ENCODE results near the gene MCF2L2.

MCF2L2 gene

GRCh38 chr3:183274609-183275008 is 153.8 kb downstream of the MCF2L2 start:
- no peak for DNase-seq (ENCODE audit: low read depth, low spot score)
- ChIA-PET CTCF (no interaction called here), POLR2A (no interaction called here)
- TF ChIP-seq, protein P1, sequence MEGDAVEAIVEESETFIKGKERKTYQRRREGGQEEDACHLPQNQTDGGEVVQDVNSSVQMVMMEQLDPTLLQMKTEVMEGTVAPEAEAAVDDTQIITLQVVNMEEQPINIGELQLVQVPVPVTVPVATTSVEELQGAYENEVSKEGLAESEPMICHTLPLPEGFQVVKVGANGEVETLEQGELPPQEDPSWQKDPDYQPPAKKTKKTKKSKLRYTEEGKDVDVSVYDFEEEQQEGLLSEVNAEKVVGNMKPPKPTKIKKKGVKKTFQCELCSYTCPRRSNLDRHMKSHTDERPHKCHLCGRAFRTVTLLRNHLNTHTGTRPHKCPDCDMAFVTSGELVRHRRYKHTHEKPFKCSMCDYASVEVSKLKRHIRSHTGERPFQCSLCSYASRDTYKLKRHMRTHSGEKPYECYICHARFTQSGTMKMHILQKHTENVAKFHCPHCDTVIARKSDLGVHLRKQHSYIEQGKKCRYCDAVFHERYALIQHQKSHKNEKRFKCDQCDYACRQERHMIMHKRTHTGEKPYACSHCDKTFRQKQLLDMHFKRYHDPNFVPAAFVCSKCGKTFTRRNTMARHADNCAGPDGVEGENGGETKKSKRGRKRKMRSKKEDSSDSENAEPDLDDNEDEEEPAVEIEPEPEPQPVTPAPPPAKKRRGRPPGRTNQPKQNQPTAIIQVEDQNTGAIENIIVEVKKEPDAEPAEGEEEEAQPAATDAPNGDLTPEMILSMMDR (IDR thresholded peaks at IDR 0.05; ENCODE audit: insufficient read depth, low read length, missing control alignments): no peak
- H3K4me3 ChIP-seq (ENCODE audit: low read depth, low read length): no peak overlapping the region

- ChIA-PET CTCF (no interaction called here), POLR2A (no interaction called here)
- TF ChIP-seq, protein P1 (IDR thresholded peaks at IDR 0.05; ENCODE audit: insufficient read depth, low read length, missing control alignments): no peak
These were observed 155.6 kb downstream of the MCF2L2 start for GRCh38 chr3:183272791-183273190.

DNA sequence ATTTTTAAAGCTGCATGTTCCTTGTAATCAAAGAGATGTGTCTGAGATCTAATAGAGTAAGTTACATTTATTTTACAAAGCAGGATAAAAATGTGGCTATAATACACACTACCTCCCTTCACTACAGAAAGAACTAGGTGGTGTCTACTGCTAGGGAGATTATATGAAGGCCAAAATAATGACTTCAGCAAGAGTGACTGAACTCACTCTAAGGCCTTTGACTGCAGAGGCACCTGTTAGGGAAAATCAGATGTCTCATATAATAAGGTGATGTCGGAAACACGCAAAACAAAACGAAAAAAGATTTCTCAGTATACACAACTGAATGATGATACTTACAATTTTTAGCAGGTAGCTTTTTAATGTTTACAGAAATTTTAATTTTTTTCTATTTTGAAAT is 156.3 kb downstream of the MCF2L2 start:
- DNase-seq (ENCODE audit: low read depth, low spot score): no peak
- ChIA-PET CTCF (no interaction called here), POLR2A (no interaction called here)
- TF ChIP-seq, protein P1 (IDR thresholded peaks at IDR 0.05; ENCODE audit: insufficient read depth, low read length, missing control alignments): no peak
- H3K4me3 ChIP-seq (ENCODE audit: low read depth, low read length): no peak overlapping the region

More at GRCh38 chr3:183272791-183273190, 155.6 kb downstream of the MCF2L2 start:
- no peak for DNase-seq (ENCODE audit: low read depth, low spot score)
- H3K4me3 ChIP-seq (ENCODE audit: low read depth, low read length): no peak overlapping the region

DNA sequence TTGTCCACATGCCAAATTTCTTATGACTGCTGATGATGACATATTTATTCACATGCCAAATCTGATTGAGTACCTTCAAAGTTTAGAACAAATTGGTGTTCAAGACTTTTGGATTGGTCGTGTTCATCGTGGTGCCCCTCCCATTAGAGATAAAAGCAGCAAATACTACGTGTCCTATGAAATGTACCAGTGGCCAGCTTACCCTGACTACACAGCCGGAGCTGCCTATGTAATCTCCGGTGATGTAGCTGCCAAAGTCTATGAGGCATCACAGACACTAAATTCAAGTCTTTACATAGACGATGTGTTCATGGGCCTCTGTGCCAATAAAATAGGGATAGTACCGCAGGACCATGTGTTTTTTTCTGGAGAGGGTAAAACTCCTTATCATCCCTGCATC is 158.1 kb downstream of the MCF2L2 start:
- TF ChIP-seq, protein P1 (IDR thresholded peaks at IDR 0.05; ENCODE audit: insufficient read depth, low read length, missing control alignments): no peak
- DNase-seq (ENCODE audit: low read depth, low spot score): no peak
- no peak overlapping the region for H3K4me3 ChIP-seq (ENCODE audit: low read depth, low read length)
- CTCF ChIA-PET: no interaction called here
- POLR2A ChIA-PET: no interaction called here

- DNase-seq (ENCODE audit: low read depth, low spot score): no peak
- ChIA-PET CTCF (no interaction called here), POLR2A (no interaction called here)
- H3K4me3 ChIP-seq (ENCODE audit: low read depth, low read length): no peak overlapping the region
- TF ChIP-seq, protein P1 (IDR thresholded peaks at IDR 0.05; ENCODE audit: insufficient read depth, low read length, missing control alignments): no peak
These were observed 159.1 kb downstream of the MCF2L2 start for GRCh38 chr3:183269345-183269744.

- TF ChIP-seq, protein P1 (IDR thresholded peaks at IDR 0.05; ENCODE audit: insufficient read depth, low read length, missing control alignments): no peak
- no peak overlapping the region for H3K4me3 ChIP-seq (ENCODE audit: low read depth, low read length)
- CTCF ChIA-PET: no interaction called here
- POLR2A ChIA-PET: no interaction called here
- DNase-seq (ENCODE audit: low read depth, low spot score): no peak
These were observed 160.1 kb downstream of the MCF2L2 start for GRCh38 chr3:183268366-183268765.
